Measurements from ENCODE around the gene SHMT1.
"Not testable (repeated sequence)": the region's sequence is repeated elsewhere in the genome, so short reads cannot be mapped to it uniquely, and the experiment has no call there.

The SHMT1 gene

DNA sequence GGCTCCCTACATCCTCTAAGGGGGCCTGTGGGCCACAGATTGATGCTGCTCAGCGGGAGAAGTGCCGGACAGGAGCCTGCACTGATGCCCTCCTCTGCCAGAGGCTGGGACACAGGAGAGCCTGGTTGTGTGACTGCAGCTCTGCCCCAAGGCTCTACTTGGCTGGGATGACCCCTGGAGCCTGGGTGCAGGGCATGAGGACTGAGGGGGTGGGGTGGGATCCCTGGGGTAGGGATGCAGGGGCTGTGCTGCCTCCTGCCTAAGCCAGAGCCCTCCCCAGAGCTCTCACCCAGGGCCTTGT, 14.8 kb upstream of the SHMT1 start:
- DNase-seq: no peak

DNA sequence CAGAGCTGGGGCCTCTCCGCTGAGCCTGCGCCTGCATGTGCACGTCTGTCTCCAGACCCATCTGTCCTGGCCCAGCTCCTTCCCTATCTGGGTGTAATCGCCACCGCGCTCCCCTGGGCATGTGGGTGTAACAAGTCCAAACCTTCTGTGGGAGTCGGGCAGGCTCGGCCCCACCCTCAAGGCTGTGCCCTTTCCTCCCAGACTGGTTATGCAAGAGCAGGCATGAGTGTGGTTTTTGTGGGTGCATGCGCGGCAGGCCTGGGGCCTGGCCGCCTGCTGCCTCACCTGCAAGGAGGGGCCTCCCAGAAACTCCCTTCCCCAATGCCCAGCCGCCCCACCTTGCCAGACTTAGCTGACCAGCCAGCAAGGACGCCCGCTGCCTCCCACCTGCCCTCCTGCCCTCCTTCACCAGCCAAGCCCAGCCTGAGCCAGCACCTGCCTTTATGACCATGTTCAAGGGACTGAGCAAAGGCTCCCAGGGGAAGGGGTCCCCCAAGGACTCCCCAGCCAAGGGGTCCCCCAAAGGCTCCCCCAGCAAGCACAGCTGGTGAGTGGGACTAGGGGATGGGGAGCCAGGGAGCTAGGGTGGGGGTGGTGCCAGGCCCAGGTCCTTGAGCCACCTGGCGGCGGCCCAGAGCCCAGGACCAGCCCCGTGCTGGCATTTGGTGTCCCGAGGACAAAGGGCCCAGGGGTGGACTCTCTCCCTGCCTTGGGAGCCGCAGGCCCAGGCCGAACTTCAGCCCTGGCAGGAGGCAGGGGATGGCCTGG, 14.3 kb upstream of the SHMT1 start, which contains the start of gene EVPLL:
EVPLL (plus strand) TSS at position 342 of the 768 bp plus-strand sequence. CDS start 3,160 bp downstream, outside the sequence.
- no peak for DNase-seq

DNA sequence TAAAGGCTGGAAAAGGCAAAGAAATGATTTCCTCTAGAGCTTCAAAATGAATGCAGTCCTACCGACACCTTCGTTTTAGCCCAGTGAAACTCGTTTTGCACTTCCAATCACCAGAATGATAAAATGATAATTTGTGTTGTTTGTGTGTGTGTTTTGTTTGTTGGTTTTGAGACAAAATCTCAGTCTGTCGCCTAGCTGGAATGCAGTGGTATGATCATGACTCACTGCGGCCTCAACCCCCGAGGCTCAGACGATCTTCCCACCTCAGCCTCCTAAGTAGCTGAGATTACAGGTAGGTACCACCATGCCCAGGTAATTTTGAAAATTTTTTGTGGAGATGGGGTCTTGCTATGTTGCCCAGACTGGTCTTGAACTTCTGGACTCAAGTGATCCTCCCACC, 10.9 kb upstream of the SHMT1 start:
- no peak for DNase-seq

DNA sequence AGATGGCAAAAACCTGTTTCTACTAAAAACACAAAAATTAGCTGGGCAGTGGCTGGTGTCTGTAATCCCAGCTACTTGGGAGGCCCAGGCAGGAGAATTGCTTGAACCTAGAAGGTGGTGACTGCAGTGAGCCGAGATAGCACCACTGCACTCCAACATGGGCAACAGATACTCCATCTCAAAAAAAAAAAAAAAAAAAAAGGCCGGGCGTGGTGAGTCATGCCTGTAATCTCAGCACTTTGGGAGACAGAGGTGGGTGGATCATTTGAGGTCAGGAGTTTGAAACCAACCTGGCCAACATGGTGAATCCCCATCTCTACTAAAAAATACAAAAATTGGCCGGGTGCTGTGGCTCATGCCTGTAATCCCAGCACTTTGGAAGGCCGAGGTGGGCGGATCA, 9.8 kb upstream of the SHMT1 start:
- DNase-seq: not testable (repeated sequence)

DNA sequence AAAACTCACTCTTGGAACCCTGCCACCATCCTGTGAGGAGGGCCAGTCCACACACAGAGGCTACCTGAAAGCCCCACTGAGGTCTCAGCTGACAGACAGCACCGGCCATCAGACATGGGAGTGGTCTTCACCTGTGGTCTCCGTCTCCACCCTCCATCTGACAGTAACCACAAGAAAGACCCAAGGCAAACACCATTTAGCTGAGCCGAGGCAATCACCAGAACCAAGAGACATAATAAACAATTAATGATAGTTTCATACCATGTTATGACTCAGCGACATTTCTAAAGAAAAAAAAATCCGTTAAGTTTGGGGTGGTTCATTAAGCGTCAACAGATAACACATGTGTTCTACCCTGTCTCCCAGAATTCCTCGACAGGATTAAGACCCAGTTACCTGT, 8.1 kb upstream of the SHMT1 start:
- no peak for DNase-seq

DNA sequence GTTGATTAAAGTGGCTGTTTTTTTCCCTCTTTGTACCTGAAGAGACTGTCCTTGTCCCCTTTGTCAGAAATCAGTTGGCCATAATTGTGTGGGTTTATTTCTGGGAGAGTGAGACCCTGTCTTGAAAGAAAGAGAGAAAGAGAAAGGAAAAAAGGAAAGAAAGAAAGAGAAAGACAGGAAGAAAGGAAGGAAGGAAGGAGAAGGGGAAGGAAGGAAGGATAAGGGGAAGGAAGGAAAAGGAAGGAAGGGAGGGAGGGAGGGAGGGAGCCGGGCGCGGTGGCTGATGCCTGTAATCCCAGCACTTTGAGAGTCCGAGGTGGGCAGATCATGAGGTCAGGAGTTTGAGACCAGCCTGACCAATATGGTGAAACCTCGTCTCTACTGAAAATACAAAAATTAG, 7.4 kb upstream of the SHMT1 start:
- no peak for DNase-seq

DNA sequence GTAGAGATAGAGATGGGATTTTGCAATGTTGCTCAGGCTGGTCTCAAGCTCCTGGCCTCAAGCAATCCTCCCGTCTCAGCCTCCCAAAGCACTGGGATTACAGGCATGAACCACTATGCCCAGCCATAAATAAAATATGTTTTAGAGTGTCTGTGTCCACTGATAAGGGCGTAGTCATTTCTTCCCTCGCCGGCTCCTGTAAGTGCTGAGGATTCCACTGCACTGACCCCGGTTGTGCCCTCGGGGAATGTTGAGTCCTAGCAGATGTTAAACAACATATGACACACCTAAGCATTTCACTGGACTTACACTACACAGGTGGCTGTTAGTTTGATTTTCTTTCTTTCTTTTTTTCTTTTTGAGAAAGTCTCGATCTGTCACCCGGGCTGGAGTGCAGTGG, 5.6 kb upstream of the SHMT1 start:
- no peak for DNase-seq

DNA sequence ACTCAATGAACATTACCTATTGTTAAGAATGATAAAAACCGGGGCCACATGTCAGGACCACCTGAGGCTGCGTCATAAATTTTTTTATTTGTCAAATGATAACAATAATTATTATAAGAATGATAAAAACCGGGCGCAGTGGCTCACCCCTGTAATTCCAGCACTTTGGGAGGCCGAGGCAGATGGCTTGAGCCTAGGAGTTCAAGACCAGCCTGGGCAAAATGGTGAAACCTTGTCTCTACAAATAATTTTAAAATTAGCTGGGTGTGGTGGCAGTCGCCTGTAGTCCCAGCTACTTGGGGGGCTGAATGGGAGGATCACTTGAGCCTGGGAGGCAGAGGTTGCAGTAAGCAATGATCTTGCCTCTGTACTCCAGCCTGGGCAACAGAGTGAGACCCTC, 816 bp upstream of the SHMT1 start:
- no peak for DNase-seq

DNA sequence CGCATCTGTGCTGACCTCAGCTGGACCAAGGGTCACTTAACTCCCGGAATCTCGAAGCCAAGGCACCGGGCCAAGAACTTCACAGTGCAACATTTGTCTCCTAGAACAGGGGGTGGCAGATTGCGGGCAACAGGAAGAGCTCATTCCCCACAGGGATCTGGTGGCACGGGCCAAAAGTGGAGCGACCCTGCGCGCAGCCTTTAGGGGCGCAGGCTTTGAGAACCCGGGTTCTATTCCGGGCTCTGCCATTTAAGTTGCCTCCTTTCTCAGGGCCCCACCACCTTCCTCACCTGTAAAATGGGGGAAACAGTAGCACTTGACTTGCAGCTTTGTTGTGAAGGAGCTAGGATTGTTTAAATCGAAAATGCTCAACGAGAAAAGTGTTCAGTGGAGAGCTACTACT, 651 bp downstream of the SHMT1 start:
- no peak for DNase-seq

DNA sequence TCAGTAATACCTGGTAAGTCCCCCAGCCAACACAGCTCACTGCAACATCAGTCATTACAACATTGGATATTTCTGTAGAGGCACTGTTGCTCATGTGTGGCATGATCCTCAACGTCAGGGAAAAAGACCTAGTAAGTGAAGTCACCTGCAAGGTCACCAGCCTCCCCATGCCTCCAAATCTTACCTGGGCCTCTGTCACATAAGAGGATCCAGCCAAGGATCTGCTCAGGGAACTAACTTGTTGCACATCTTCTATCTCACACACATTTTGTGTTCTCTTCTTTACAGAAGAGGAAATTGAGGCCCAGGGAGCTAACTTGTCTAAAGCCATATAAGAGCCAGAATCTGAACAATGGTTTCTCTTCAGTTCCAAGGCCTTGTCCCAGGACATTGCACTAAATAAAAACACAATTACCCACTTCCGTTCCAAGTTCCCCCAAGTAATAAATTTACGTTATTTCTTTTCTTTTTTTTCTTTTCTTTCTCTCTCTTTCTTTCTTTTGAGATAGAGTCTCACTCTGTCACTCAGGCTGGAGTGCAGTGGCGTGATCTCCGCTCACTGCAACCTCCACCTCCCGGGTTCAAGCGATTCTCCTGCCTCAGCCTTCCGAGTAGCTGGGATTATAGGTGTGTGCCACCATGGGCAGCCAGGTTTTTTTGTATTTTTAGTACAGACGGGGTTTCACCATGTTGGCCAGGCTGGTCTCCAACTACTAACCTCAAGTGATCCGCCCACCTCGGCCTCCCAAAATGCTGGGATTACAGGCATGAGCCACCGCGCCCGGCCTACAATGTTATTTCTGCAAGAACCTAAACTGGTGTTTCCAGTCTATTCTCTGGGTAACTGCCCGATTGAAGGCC, 1.3 kb downstream of the SHMT1 start:
- DNase-seq: no peak

DNA sequence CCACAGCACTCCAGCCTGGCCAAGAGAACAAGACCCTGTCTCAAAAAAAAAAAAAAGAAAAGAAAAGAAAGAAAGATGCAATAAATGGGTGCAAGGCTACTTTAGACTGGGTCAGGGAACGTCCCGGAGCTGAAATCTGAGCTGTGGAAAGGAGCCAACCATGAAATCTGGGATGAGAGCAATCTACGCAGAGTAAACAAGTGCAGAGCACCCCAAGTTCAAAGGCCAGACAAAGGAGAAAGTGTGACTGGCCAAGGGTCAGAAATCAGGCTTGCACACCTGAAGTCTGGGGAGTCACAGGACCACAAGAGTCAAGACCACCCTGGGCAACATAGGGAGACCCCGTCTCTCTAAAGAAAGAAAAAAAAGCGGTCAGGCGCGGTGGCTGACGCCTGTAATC, 2.8 kb downstream of the SHMT1 start:
- DNase-seq: no peak

DNA sequence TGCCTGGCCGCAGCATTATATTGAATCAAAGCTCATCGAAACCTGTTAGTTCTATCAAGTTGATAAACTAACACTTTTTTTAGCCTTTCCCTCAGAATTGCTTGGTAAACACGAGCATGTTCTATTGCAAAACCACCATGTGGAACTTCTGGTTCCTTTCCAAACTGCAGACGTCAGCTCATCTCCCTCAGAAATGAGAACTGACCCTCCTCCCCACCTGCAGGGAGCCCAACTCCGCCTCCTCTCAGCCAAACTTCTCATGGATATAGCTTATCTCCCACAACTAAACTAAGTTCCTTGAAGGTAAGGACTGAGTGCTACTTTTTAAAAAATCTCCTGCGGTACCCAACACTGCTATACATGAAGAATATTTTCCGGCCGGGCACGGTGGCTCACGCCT, 6.7 kb downstream of the SHMT1 start:
- no peak for DNase-seq

DNA sequence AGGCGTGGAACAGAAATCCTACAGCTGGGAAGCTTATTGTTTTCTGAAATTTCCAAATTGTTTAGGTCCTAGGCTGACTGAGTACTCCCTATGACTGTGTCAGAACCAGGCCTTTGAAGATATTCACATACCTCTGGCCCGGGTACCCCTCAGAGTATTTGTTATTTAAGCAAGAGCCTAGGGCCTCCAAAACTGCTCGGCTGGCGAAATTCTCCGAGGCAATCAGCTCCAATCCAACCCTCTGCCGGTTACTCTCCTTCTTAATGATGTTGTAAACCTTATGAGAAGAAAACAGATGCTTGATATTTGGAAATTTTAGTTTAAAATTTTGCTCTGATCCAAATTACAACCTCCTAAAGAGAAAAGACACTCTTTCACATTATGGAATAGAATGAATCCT, 9.8 kb downstream of the SHMT1 start:
- no peak for DNase-seq

DNA sequence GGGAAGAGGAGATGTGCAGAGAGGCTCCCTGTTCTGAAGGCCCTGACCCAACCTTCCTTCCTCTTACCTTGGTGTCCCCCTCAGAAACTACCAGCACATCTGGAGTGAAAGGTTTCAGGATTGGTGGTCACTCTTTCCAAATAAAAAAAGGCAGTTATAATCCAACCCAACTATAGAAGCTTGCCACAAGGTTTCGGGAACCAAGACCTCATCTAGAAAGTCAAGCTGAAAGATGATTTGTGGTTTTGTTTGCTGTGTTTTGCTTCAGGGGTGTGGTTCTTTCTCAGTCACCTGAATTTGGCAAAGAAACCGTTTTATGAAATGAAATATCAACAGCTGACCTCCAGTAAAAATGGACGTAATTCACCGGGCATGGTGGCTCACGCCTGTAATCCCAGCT, 19.3 kb downstream of the SHMT1 start:
- no peak for DNase-seq

DNA sequence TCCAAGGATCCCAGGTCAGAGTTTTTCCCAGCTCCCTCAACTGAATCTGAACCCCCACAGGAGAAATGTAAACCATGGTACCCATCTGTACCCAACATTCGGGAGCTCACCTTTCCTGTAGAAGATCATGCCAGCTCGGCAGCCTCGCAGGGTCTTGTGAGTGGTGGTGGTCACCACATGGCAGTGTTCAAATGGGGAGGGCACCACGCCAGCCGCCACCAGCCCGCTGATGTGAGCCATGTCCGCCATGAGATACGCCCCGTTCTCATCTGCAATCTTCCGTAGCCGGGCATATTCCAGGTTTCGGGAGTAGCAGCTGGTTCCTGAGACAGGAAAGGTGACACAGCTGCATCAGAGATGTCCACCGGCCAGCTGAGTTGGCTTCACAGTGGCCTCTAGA, 23.4 kb downstream of the SHMT1 start:
- DNase-seq: no peak

DNA sequence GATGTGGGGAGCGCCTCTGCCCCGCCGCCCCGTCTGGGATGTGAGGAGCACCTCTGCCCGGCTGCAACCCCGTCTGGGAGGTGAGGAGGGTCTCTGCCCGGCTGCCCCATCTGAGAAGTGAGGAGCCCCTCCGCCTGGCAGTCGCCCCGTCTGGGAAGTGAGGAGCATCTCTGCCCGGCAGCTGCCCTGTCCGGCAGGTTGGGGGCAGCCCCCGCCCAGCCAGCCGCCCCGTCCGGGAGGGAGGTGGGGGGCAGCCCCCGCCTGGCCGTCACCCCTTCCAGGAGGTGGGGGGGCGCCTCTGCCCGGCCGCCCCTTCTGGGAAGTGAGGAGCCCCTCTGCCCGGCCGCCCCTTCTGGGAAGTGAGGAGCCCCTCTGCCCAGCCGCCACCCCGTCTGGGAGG, 25.2 kb downstream of the SHMT1 start:
- not testable (repeated sequence) for DNase-seq

DNA sequence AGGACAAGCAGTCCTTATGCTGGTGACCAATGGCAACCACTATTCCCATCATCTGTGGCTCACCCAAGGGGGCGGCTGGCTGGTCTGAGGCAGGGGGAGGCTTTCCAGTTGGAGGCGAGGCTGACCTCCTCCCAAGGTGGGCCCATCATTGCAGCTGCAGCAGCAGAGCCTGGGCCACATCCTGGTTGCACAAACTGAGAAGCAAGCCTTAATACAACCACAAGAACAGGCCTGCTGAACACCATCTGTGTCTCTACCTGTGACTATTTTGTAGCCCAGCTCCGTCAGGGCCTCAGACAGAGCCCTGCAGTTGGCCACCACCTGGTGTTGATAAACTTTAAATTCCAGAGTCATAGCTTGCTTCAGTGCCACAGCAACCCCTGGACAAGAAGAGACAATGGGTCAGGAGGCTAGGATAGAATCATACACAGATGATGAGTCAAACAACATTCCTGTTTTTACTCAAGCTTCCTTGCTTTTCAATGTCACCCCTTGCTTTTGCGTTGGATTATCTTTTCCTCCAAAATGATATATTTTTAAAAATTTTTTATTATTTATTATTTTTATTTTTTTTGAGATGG, 30.4 kb downstream of the SHMT1 start:
- no peak for DNase-seq

DNA sequence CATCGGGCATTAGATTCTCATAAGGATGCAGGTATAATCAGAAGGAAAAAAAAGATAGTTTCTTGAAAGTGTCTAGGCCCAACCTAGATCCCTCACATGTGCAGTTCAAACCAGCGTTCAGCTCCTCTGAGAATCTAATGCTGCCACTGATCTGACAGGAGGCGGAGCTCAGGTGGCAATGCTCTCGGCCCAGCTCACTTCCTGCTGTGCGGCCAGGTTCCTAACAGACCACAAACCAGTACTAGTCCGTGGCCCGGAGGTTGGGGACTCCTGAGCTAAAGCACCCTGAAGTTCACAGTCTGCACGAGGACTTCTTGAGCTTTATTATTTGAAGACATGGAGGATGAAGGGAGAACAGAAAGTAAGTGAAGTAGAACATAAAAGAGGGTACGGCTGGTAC, 31.5 kb downstream of the SHMT1 start:
- no peak for DNase-seq

DNA sequence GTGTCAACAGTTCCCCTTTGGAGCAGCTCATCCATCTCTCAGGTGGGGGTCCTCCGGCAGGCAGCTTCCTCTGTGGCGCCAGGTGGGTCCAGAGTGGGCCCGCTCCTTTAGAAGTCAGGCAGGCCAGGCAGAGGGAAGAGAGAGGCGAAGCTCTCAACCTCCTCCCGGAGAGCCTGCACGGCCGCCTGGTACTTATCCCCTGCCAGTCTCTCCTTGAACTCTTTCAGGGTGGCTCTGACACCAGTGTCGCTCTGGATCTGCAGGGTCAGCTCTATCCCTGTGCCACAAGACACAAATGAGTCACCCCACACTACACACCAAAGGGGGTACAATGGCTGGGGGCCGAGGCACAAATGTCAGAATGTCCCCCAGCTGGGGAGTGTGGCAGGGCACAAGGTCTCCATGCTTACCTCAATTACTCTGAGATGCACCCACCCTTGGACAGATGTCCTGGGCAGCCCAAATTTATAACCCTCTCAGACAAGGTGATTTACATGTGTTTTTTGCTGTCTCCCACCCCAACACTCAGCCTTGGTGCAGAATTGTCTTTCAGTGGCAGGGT, 34.6 kb downstream of the SHMT1 start:
- DNase-seq: no peak

DNA sequence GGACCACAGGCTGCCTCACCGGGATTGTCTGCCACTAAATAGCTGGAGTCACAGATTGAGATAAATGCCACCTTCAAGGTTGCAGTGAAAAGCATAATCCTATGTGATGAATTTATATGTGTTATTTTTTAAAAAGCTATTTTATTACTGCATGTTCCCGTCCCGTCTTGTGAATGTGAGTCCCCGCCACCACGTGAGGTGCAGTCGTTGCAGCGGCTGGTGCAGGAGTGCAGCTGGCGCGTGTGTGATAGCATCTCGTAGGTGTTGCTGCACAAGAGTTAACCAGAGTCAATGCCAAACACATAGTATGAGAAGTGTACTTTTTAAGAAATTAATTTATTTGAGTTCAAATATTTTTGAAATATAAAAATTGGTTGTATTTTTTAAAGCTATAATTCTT, 35.8 kb downstream of the SHMT1 start:
- DNase-seq: no peak

DNA sequence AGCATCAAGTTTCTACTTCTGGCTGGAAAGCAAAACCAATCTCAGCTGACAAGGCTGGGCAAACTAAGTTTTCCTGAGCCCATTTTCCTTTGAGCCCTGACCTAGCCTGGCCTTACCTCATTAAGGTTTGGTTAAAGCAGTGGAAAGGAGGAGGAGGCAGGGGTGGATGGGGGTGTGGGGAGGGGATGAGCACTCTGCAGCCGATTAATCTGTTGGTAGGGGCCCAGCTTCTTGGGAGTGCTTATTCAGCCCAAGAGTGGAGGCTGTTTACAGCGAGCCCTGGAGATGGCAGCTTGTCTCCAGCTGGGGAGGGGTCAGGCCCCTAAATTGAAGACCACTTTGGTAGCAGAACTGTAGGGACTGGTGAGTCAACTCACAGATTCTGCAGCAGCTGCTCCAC, 36.3 kb downstream of the SHMT1 start:
- no peak for DNase-seq

DNA sequence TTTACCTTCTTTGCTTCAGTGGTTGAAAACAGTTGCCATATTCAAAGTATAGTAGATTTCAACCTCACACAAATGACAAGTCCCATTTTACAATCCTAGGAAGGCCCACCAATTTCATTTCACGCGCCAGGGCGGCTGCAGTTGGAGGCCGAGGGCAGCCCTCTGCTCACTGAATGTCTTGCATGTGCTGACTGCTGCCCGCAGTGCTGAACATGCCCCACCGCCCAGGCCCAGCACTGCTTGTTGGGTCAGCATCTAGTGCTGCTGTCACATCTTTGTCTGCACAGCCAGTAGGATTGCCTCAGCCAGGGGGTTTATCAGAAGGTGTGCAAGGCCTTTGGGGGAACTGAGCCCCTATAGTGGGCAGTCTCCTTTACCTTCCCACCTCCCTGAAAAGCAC, 36.8 kb downstream of the SHMT1 start:
- DNase-seq: no peak

DNA sequence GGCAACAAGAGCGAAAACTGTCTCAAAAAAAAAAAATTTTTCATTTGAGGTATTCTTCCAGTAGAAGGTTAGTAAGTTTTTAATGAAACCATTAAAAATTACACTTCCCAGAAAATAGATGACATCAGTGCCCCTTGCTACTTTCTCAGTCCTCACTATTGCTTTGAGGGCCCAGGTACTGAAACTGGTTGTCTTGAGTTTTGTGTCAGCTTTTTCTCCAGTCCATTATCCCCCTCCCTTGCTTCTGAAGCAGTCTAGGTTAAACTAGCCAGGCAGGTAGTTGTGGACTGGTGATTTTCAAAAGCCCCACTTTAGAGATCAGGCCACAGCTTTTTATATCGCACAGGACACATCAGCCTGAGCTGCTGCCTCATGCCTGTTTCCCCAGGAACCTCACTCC, 37.3 kb downstream of the SHMT1 start:
- DNase-seq: no peak

All from NCI-H187 (cell line).